Urinary bladder (tissue), 4 donors: Measurements from ENCODE around the gene WDR1. TPM values are rescaled to one million over a fixed set of nuclear protein-coding genes. Genes with fewer than 3 reads are reported as not detected.
"Not testable (repeated sequence)": the region's sequence is repeated elsewhere in the genome, so short reads cannot be mapped to it uniquely, and the experiment has no call there.

Source experiments
- DNase-seq: peaks from one replicate; pipeline ENCODE4 v3.0.0-alpha.2; 2015; ENCODE audit errors: extremely low spot score
- H3K27ac ChIP-seq: one replicate; pipeline ENCODE4 v1.5.1; 2013; ENCODE audit warnings: low read depth, mild to moderate bottlenecking, moderate library complexity
- H3K36me3 ChIP-seq: one replicate; pipeline ENCODE4 v1.6.1; 2013; ENCODE audit warnings: mild to moderate bottlenecking, moderate library complexity; ENCODE audit not compliant: insufficient read depth
- H3K4me1 ChIP-seq: one replicate; pipeline ENCODE4 v1.6.1; 2013; ENCODE audit warnings: mild to moderate bottlenecking, moderate library complexity; ENCODE audit not compliant: insufficient read depth
- H3K4me3 ChIP-seq: one replicate; pipeline ENCODE4 v1.5.1; 2013; ENCODE audit warnings: low read depth, low read length
- WGBS: extraction: QIAGEN DNeasy Blood & Tissue Kit; methylation state at CpG from one replicate; pipeline ENCODE4 v1.1.7; 2013; 5-methylcytosine and 5-hydroxymethylcytosine counted together
- polyA plus RNA-seq: library from polyadenylated mRNA; stranded (reverse); fragments of 200-250 nt; gene quantifications from one replicate; pipeline ENCODE4 v1.2.3, GENCODE V29; 2013
- total RNA-seq: library from RNA; depleted of rRNA; stranded (reverse); fragments of >200 nt; gene quantifications from one replicate; pipeline ENCODE4 v1.2.3, GENCODE V29; 2014
- donor health status: healthy with polysubstance abuse.
- donor health status: healthy.

Gene WDR1
- total and polyA plus RNA-seq, 2 donors = 107 to 361 TPM

DNA sequence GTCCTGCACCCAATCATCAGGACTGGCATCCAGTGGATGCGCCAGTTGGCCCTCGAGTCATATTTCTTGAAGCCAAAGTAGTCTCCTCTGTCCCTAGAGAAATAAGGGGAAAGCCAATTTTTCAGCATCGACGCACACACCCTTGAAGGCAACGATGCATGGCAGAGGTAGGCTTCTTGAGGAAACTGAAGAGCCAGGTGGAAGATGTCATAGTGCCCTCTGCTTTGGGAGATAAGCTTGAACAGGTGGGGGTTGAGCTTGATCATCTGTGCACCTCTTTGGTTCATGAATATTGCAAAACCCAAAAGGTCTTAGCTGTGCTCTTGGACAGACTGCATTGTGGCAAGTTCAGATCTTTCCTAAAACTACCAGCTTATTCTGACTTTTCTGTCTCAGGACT, 34.6 kb upstream of the WDR1 start:
- 95% methylated on average over 5 of the region's 5 CpGs for WGBS
- Histone ChIP-seq H3K4me3 (no peak overlapping the region), H3K4me1 (no peaks in the 10 kb centered on the region), H3K36me3 (no peaks in the 10 kb centered on the region), H3K27ac (no peak overlapping the region)
- DNase-seq = no peak

DNA sequence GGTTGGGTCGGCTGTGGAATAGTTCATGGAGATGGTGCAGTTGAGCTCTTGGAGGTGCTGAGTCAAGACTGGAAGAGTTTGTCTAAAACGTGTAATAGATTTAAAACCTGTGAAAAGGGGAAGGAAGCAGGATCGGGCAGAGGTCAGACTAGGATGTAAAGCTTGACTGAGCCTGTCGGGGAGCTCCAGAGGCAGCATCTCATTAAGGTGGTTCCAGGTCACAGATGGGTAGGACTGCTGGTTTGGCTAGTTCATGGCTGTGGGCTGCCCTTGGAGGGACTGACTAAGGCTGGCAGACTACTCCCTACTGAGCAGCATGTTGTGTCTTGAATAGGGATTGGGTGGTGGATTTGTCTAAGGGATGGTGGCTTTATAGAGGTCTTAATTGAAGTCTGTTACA, 28.4 kb upstream of the WDR1 start:
- Histone ChIP-seq H3K4me1 (no peaks in the 10 kb centered on the region), H3K27ac (no peak overlapping the region), H3K4me3 (no peak overlapping the region), H3K36me3 (no peaks in the 10 kb centered on the region)
- WGBS = 70% methylated on average over 4 of the region's 4 CpGs
- DNase-seq = no peak

DNA sequence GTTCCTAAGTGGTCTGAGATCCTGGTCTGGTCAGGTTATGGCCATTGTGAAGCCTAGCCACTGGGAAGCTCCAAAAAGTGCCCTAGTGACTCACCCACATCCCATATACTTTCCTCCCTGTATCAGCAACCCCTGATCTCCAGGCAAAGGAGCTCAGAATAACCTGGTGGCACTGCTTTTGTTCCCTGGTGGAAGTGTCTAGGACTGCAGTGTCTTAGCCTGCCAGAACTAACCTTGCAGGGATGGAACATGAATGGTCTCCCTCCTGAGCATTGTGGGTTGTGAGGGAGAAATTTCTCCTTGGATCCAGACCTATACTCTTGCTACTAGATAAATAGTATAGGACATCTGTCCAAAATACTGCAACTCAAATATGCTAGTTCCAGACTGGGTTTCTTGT, 27.9 kb upstream of the WDR1 start:
- no peaks in the 10 kb centered on the region for H3K4me1 ChIP-seq
- no peak overlapping the region for H3K4me3 ChIP-seq
- no peaks in the 10 kb centered on the region for H3K36me3 ChIP-seq
- DNase-seq = no peak
- H3K27ac ChIP-seq = no peak overlapping the region

- Histone ChIP-seq H3K27ac (no peak overlapping the region), H3K36me3 (no peaks in the 10 kb centered on the region), H3K4me3 (no peak overlapping the region), H3K4me1 (no peaks in the 10 kb centered on the region)
- 83% methylated on average over 6 of the region's 6 CpGs for WGBS
- no peak for DNase-seq
Observed at GRCh38 chr4:10143171-10143570, 26.6 kb upstream of the WDR1 start.

DNA sequence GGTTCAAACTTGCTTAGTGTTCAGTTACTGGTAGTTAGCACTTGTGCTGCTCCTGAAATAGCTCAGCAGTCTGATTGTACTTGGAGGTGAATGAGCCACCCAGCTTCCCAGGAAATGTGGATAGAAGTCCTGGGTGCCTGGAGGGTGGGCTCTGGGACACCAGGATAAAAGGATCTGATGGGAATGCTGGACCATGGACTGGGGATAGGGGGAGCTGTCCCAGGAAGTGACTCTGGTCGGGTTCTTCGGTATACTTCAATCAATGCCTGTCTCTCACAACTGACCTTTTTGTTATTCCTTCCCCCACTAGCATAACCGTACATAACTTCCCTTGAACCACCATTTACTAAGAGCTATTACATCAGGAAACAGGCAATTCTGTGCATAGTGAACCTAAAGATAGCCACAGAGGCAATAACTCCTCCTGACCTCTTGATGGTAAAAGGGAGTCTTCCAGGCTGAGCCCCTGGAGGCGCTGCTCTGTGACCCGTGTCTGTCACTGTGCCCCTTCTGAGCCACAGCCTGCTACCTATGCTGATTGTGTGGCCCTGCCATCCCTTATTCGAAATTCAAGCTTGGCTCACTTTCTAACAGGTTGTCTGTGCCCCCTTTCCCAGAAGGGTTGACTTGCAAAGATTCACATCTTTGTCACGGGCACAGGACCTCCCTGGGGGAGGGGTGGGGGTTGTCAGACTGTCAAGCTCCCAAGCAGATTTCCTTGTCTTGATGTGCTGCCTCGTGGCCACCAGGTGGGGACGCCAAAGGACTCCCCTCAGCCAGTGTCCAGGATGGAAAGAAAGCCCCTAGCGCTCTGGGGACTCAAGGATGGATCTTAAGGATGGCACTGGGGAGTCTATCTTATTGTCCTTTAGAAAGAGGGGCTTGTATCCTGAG, 24.5 kb upstream of the WDR1 start:
- Histone ChIP-seq H3K36me3 (no peaks in the 10 kb centered on the region), H3K27ac (no peak overlapping the region), H3K4me3 (no peak overlapping the region), H3K4me1 (no peaks in the 10 kb centered on the region)
- WGBS = 63% methylated on average over 10 of the region's 10 CpGs
- DNase-seq = no peak

DNA sequence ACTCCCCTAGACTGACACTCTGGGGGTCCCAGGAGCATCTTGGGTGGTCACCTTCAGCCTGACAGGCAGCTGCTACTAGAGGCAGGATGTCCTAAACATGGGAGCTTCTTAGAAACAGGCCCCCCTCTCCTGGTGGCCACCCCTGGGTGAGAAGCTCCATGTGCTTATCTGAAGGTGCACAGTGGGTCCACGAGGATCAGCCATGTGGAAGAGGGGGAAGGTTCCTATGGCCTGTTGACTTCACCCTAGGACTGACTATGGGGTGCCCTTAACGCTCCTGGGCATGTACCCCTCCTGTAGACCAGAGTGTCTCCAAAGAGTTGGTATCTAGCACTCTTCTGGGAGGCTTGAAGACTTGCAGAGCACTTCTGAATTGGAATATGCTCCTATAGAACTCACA, 22.9 kb upstream of the WDR1 start:
- DNase-seq = no peak
- Histone ChIP-seq H3K27ac (no peak overlapping the region), H3K4me1 (no peaks in the 10 kb centered on the region), H3K4me3 (no peak overlapping the region), H3K36me3 (no peaks in the 10 kb centered on the region)
- 83% methylated on average over 2 of the region's 2 CpGs for WGBS

- Histone ChIP-seq H3K36me3 (no peaks in the 10 kb centered on the region), H3K4me3 (no peak overlapping the region), H3K4me1 (no peaks in the 10 kb centered on the region), H3K27ac (no peak overlapping the region)
- WGBS = 47% methylated on average over 3 of the region's 3 CpGs
- DNase-seq = no peak
Observed at GRCh38 chr4:10135260-10135659, 18.7 kb upstream of the WDR1 start.

GRCh38 chr4:10134141-10134540, 17.5 kb upstream of the WDR1 start:
- Histone ChIP-seq H3K27ac (no peak overlapping the region), H3K4me3 (no peak overlapping the region), H3K36me3 (no peaks in the 10 kb centered on the region), H3K4me1 (no peaks in the 10 kb centered on the region)
- 94% methylated on average over 5 of the region's 5 CpGs for WGBS
- DNase-seq = no peak

- no peak for DNase-seq
- 91% methylated on average over 10 of the region's 10 CpGs for WGBS
- no peak overlapping the region for H3K27ac ChIP-seq
- no peaks in the 10 kb centered on the region for H3K4me1 ChIP-seq
- no peak overlapping the region for H3K4me3 ChIP-seq
- H3K36me3 ChIP-seq = no peaks in the 10 kb centered on the region
Observed at GRCh38 chr4:10131202-10131601, 14.6 kb upstream of the WDR1 start.

DNA sequence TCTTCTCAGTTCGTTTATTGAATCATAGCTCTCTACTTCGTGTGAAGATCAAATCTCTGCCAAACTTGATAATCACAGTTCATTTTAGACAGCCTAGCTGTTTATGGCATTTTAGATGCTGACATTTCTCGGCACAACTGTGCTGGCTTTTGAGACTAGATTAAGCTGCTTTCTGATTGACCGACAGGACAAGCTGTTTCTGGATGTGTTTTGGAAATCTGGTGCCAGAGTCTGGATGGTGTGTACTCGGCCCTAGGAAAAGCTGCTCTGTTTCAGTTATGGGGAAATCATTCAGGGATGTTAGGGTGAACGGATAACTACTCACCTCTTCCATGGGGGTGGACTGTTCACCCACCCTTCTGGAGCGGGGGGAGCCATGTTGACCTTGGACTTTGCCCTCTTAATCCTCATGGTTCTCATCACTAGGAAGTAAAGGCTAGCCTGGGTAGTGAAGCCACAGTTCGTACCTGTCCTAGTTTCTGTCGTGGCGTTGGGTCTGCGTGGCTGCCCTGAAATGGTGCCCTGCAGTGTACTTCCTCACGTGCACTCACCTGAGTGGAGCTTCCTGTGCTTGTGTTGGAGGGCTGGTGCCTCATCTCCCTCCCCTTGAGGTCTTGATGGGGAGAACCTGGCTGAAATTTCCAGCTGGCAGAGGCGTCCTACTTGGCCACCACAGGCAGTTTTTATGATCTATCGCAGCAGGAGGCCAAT, 13.7 kb upstream of the WDR1 start:
- no peak overlapping the region for H3K27ac ChIP-seq
- no peaks in the 10 kb centered on the region for H3K4me1 ChIP-seq
- WGBS = 64% methylated on average over 14 of the region's 14 CpGs
- H3K4me3 ChIP-seq = no peak overlapping the region
- no peak for DNase-seq
- no peaks in the 10 kb centered on the region for H3K36me3 ChIP-seq

DNA sequence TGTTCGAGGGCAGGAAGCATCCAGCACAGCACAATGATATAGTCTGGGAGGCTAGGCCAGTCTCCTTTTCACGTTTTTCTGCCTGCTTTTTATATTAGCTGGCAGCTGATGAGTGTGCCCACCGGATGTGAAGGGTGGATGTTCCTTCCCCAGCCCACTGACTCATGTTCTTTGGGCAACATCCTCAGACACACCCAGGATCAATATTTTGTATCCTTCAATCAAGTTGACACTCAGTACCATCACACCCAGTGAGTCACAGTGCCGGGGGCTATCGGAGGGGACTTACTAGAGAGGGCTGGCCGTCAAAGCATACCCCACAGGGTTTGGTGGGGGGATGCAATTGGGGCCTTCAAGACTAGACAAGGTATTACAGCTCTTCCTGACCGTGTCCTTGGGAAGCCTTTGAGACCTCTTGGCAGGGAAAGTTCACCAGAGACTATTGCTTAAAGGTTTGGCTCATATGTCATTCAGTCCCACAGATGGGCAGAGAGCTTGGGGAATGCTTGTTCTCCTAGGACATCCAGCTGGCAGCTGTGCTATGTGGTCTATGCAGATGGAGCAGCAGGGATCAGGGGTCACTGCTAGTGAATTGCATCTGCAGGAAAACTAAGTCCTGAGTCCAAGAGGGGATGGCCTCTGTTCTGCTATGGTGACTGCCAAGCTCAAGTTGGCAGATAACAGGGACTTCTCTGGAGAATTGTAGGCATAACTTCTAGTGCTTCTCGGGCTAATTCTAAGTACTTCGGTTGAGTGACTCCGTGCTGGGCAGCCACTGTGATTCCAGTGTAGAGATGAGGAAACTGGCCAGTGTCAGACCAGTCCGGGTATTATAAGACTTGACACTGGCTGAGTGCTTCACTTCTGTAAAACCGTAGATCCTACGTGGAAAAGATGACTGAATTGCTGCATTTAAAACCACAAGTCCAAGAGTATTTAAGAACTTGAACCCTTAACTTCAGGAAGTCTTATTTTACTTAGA, 12.9 kb upstream of the WDR1 start:
- 86% methylated on average over 13 of the region's 13 CpGs for WGBS
- DNase-seq = no peak
- no peak overlapping the region for H3K4me3 ChIP-seq
- H3K4me1 ChIP-seq = no peaks in the 10 kb centered on the region
- no peaks in the 10 kb centered on the region for H3K36me3 ChIP-seq
- H3K27ac ChIP-seq = no peak overlapping the region

GRCh38 chr4:10128761-10129160, 12.2 kb upstream of the WDR1 start:
- H3K4me3 ChIP-seq = no peak overlapping the region
- no peaks in the 10 kb centered on the region for H3K4me1 ChIP-seq
- WGBS = 72% methylated on average over 2 of the region's 2 CpGs

GRCh38 chr4:10127531-10127930, 10.9 kb upstream of the WDR1 start:
- H3K4me1 ChIP-seq, H3K36me3 ChIP-seq, H3K4me3 ChIP-seq, DNase-seq, H3K27ac ChIP-seq: not testable (repeated sequence)
- WGBS = 80% methylated on average over 7 of the region's 7 CpGs

More at GRCh38 chr4:10128761-10129160, 12.2 kb upstream of the WDR1 start:
- DNase-seq = no peak
- Histone ChIP-seq H3K36me3 (no peaks in the 10 kb centered on the region), H3K27ac (no peak overlapping the region)
